Cardiac muscle cell (in vitro differentiated cells and primary cell): ENCODE results near the gene IRAK2. TPM values are rescaled to one million over a fixed set of nuclear protein-coding genes. Genes with fewer than 3 reads are reported as not detected.
"Not testable (repeated sequence)": the region's sequence is repeated elsewhere in the genome, so short reads cannot be mapped to it uniquely, and the experiment has no call there.

ENCODE experiments used
- DNase-seq, 2 donors: peaks; one replicate each; pipeline versions ENCODE4 v3.0.0 to v3.0.0-alpha.2; 2010 to 2017; ENCODE audit warnings: low read depth in 1 of 2, low spot score in 1 of 2
- H3K27ac ChIP-seq: fragments of 200-600 bp; sonication (generic); 2 replicates; pipeline ENCODE4 v1.5.1; 2016
- H3K27me3 ChIP-seq: fragments of 200-600 bp; sonication (generic); 2 replicates; pipeline ENCODE4 v1.6.0; 2016; ENCODE audit warnings: control low read depth
- H3K36me3 ChIP-seq: fragments of 200-600 bp; sonication (generic); 2 replicates; pipeline ENCODE4 v1.5.1; 2016; ENCODE audit warnings: control low read depth
- H3K4me1 ChIP-seq: fragments of 200-600 bp; sonication (generic); 2 replicates; pipeline ENCODE4 v1.8.1; 2017; ENCODE audit warnings: low read depth, mild to moderate bottlenecking, mixed run types
- H3K4me3 ChIP-seq: fragments of 200-600 bp; sonication (generic); 2 replicates; pipeline ENCODE4 v1.5.1; 2016; ENCODE audit warnings: mild to moderate bottlenecking
- H3K9me3 ChIP-seq: fragments of 200-600 bp; sonication (generic); 2 replicates; pipeline ENCODE4 v1.5.1; 2017; ENCODE audit warnings: low read depth, mild to moderate bottlenecking, control low read depth
- polyA plus RNA-seq: library from polyadenylated mRNA; unstranded; fragments of >200 nt; fragmentation: Nextera tagmentation; extraction: Ambion mirVana; gene quantifications from 2 replicates; pipeline ENCODE4 v1.2.1, GENCODE V29; 2016
- total RNA-seq: library from RNA; depleted of rRNA; stranded (reverse); fragments of >200 nt; gene quantifications from 2 replicates; pipeline ENCODE4 v1.2.3, GENCODE V29; 2016
- TF ChIP-seq, protein P1 (sequence below): IDR thresholded peaks from 2 replicates; pipeline ENCODE4 v1.5.1; 2012; ENCODE audit warnings: low read depth, mild to moderate bottlenecking, low read length

IRAK2 gene
- total and polyA plus RNA-seq, 2 experiments from 2014 or later = 1.1 to 2.1 TPM

DNA sequence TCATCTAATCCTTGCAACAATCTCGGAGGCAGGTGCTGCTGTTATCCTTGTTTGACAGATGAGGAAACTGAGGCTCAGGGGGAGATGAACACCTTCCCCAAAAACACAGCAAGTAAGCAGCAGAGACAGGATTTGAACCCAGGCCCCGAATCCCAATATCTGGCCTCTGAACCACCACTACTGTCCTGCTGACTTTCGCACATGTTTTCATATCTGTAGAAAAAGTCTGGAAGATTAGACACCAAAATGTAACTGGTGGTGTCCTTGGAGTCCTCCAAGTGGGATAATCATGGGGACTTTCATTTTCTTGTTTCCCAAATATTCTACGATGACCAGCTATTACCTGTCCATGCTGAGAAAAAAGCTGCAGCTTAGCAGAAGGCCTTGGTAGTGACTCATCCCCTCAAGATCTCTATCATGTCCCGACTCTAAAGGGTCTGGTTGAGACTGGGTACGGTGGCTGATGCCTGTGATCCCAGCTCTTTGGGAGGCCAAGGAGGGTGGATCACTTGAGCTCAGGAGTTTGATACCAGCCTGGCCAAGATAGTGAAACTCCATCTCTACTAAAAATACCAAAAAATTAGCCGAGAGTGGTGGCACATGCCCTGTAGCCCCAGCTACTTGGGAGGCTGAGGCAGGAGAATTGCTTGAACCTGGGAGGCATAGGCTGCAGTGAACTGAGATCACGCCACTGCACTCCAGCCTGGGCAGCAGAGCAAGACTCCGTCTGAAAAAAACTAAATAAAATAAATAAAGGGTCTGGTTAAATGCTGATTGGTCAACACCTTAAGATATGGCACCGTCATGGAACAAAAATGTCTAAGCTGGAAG lies 8.6 kb downstream of the IRAK2 start:
- no peaks in the 10 kb centered on the region for H3K4me1 ChIP-seq
- no peak overlapping the region for H3K27ac ChIP-seq
- H3K27me3 ChIP-seq = no peaks in the 10 kb centered on the region
- DNase-seq = no peak
- no peak overlapping the region for H3K4me3 ChIP-seq
- TF ChIP-seq, protein P1, sequence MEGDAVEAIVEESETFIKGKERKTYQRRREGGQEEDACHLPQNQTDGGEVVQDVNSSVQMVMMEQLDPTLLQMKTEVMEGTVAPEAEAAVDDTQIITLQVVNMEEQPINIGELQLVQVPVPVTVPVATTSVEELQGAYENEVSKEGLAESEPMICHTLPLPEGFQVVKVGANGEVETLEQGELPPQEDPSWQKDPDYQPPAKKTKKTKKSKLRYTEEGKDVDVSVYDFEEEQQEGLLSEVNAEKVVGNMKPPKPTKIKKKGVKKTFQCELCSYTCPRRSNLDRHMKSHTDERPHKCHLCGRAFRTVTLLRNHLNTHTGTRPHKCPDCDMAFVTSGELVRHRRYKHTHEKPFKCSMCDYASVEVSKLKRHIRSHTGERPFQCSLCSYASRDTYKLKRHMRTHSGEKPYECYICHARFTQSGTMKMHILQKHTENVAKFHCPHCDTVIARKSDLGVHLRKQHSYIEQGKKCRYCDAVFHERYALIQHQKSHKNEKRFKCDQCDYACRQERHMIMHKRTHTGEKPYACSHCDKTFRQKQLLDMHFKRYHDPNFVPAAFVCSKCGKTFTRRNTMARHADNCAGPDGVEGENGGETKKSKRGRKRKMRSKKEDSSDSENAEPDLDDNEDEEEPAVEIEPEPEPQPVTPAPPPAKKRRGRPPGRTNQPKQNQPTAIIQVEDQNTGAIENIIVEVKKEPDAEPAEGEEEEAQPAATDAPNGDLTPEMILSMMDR = no peak
- H3K36me3 ChIP-seq = no peaks in the 10 kb centered on the region
- H3K9me3 ChIP-seq = no peaks in the 10 kb centered on the region

DNA sequence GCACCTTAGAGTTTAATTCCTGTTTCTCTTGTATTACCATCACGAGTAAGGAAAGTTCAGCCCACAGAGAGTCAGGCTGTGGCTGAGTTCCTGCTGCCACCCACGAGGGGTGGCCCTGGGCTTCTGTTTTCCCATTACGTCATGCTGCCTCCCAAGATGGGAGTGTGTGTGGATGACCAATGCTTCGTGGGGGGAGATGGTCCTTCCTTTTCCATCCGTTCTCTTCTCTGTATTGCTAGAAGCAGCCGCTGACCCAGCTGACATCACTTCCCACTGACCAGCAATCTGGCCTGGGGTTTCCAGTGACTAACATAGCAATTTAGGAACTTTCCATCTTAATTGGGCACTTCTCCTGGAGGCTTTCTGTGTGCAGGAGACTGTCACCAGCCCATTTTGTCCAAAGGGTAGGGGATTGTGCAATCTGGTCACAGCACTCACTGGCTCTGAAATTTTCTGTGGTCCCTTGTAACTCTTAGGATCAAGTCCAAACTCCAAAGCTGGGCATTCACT lies 9.3 kb downstream of the IRAK2 start:
- Histone ChIP-seq H3K9me3 (no peaks in the 10 kb centered on the region), H3K4me3 (no peak overlapping the region), H3K27ac (no peak overlapping the region), H3K27me3 (no peaks in the 10 kb centered on the region), H3K36me3 (no peaks in the 10 kb centered on the region), H3K4me1 (no peaks in the 10 kb centered on the region)
- DNase-seq = peak in 1 of 2 donors; percentile 93
- TF ChIP-seq, protein P1 = no peak

DNA sequence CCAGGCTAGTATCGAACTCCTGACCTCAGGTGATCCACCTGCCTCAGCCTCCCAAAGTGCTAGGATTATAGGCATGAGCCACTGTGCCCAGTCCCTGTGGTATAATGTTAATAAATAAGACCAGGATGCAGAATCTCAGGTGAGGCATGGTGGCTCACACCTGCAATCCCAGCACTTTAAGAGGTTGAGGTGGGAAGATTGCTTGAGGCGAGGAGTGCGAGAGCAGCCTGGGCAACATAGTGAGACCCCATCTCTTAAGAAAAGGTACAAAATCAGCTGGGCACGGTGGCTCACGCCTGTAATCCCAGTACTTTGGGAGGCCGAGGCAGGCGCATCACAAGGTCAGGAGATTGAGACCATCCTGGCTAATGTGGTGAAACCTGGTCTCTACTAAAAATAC lies 10.6 kb downstream of the IRAK2 start:
- H3K4me1 ChIP-seq, H3K27ac ChIP-seq, H3K27me3 ChIP-seq, H3K36me3 ChIP-seq, H3K4me3 ChIP-seq, DNase-seq, H3K9me3 ChIP-seq: not testable (repeated sequence)

DNA sequence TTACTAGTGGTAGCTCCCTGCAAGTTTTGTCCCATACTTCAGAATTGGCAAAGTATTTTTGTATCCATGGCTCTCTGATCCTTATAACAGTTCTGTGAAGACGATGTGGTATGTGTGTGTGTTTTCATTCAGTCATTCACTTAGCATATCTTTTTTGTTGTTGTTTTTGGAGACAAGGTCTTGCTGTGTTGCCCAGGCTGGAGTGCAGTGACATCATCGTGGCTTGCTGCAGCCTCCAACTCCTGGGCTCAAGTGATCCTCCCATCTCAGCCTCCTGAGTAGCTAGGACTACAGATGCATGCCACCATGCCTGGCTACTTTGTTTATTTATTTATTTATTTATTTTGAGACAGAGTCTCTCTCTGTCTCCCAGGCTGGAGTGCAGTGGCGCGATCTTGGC lies 11.4 kb downstream of the IRAK2 start:
- not testable (repeated sequence) for DNase-seq, H3K27me3 ChIP-seq

DNA sequence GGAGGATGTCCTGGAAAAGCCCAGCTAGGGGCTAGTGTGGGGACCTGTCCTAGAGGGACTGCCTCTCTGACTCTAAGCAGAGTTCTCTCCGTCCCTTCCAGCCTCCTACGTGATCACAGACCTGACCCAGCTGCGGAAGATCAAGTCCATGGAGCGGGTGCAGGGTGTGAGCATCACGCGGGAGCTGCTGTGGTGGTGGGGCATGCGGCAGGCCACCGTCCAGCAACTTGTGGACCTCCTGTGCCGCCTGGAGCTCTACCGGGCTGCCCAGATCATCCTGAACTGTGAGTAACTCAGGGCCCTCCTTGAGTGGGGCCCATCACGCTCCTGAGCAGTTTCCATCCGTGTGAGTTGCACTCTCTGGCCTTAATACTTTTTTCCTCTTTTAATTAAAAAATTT lies 13.0 kb downstream of the IRAK2 start:
- H3K4me1 ChIP-seq = no peaks in the 10 kb centered on the region
- no peak for DNase-seq
- TF ChIP-seq, protein P1 = no peak
- no peaks in the 10 kb centered on the region for H3K27me3 ChIP-seq
- H3K4me3 ChIP-seq = no peak overlapping the region
- no peaks in the 10 kb centered on the region for H3K9me3 ChIP-seq
- H3K36me3 ChIP-seq = no peaks in the 10 kb centered on the region
- no peak overlapping the region for H3K27ac ChIP-seq

More for the DNA sequence above, 11.4 kb downstream of the IRAK2 start:
- H3K36me3 ChIP-seq, H3K4me3 ChIP-seq, H3K27ac ChIP-seq, H3K9me3 ChIP-seq, H3K4me1 ChIP-seq: not testable (repeated sequence)

DNA sequence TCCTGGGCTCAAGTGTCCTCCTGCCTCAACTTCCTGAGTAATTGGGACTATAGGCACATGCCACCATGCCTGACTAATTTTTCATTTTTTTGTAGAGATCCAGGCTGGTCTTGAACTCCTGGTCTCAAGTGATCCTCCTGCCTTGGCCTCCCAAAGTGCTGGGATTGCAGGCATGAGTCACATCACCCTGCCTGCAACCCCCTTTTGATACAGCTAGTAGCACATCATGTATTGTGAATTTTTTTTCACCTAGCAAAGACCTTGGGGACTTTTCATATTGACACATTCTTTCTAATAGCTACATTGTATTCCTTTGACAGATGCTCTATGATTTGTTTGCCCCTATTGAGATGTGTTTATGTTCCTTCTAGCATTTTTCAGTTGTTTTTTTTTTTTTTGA lies 14.2 kb downstream of the IRAK2 start:
- no peaks in the 10 kb centered on the region for H3K9me3 ChIP-seq
- H3K27me3 ChIP-seq = no peaks in the 10 kb centered on the region
- no peaks in the 10 kb centered on the region for H3K36me3 ChIP-seq
- H3K4me1 ChIP-seq = no peaks in the 10 kb centered on the region
- TF ChIP-seq, protein P1 = no peak
- H3K27ac ChIP-seq = no peak overlapping the region
- DNase-seq = no peak
- no peak overlapping the region for H3K4me3 ChIP-seq
